IMR-90 (cell line): ENCODE measurements around the gene TPMT. TPM values are rescaled to one million over a fixed set of nuclear protein-coding genes. Genes with fewer than 3 reads are reported as not detected.

ENCODE experiments used
- ATAC-seq: fragments of 200-7000 bp; cut with Tn5 transposase; 2 replicates; pipeline ENCODE4 v1.9.1; 2020; ENCODE audit warnings: low read depth, mild to moderate bottlenecking, moderate library complexity
- BruUV-seq: library from RNA; stranded (reverse); fragments of 400-500 nt; replicated peaks from 2 replicates; lab custom pipeline; 2021; lab: Mats Ljungman, UMichigan
- CTCF ChIA-PET: fragments of 300-600 bp; formaldehyde crosslinking; extraction: SDS; loops from one replicate; lab custom pipeline; 2021; ENCODE audit warnings: antibody characterized with exemption; lab: Yijun Ruan, JAX
- POLR2A ChIA-PET: fragments of 300-600 bp; sonication (Branson Sonifier 250); formaldehyde crosslinking; loops from one replicate; lab custom pipeline; 2022; ENCODE audit warnings: antibody characterized with exemption; ENCODE audit not compliant: unreplicated experiment; lab: Charles Lee
- DNase-seq: peaks from one replicate; pipeline ENCODE4 v3.0.0; 2013
- H2AFZ ChIP-seq: replicated peaks from 2 replicates; pipeline ENCODE3; 2013; ENCODE audit warnings: low read length, mild to moderate bottlenecking; ENCODE audit not compliant: poor library complexity
- H2AK5ac ChIP-seq: 2 replicates; pipeline ENCODE4 v1.6.1; 2013; ENCODE audit warnings: low read depth, low read length, inconsistent platforms
- H2AK9ac ChIP-seq: replicated peaks from 2 replicates; pipeline ENCODE3; 2013; ENCODE audit warnings: mild to moderate bottlenecking, low read depth, low read length, moderate library complexity; ENCODE audit not compliant: poor library complexity
- H2BK120ac ChIP-seq: 2 replicates; pipeline ENCODE4 v1.6.1; 2013; ENCODE audit warnings: low read depth, low read length, inconsistent platforms
- H2BK15ac ChIP-seq: 3 replicates; pipeline ENCODE4 v1.6.1; 2013; ENCODE audit warnings: low read depth, low read length, inconsistent platforms
- H2BK20ac ChIP-seq: 2 replicates; pipeline ENCODE4 v1.6.1; 2013; ENCODE audit warnings: low read depth, mild to moderate bottlenecking, inconsistent platforms, low read length, moderate library complexity
- H2BK5ac ChIP-seq: 2 replicates; pipeline ENCODE4 v1.6.1; 2013; ENCODE audit warnings: mild to moderate bottlenecking, low read depth, low read length, inconsistent platforms; ENCODE audit not compliant: poor library complexity, severe bottlenecking
- H3K14ac ChIP-seq: replicated peaks from 2 replicates; pipeline ENCODE4 v1.6.1; 2013; ENCODE audit warnings: low read depth, low read length, inconsistent platforms
- H3K18ac ChIP-seq: 2 replicates; pipeline ENCODE4 v1.6.1; 2013; ENCODE audit warnings: low read depth, low read length, control low read depth
- H3K23ac ChIP-seq: 2 replicates; pipeline ENCODE4 v1.6.1; 2013; ENCODE audit warnings: low read depth, low read length, inconsistent platforms
- H3K27ac ChIP-seq: 2 replicates; pipeline ENCODE4 v1.5.1; 2013; ENCODE audit warnings: mild to moderate bottlenecking, control low read depth, low read length; ENCODE audit not compliant: insufficient read depth
- H3K27me3 ChIP-seq: 2 replicates; pipeline ENCODE4 v1.6.1; 2013; ENCODE audit warnings: low read length; ENCODE audit not compliant: control insufficient read depth, insufficient read depth
- H3K36me3 ChIP-seq: 2 replicates; pipeline ENCODE4 v1.6.1; 2013; ENCODE audit warnings: low read length, mixed read lengths; ENCODE audit not compliant: control insufficient read depth, insufficient read depth
- H3K4ac ChIP-seq: 2 replicates; pipeline ENCODE4 v1.6.1; 2013; ENCODE audit warnings: low read depth, low read length, inconsistent platforms
- H3K4me1 ChIP-seq: 2 replicates; pipeline ENCODE4 v1.6.1; 2013; ENCODE audit warnings: low read length, mixed read lengths; ENCODE audit not compliant: control insufficient read depth, insufficient read depth
- H3K4me2 ChIP-seq: 2 replicates; pipeline ENCODE4 v1.6.1; 2013; ENCODE audit warnings: low read depth, mild to moderate bottlenecking, control low read depth, low read length, moderate library complexity
- H3K4me3 ChIP-seq: 2 replicates; pipeline ENCODE4 v1.5.1; 2013; ENCODE audit warnings: low read depth, mild to moderate bottlenecking, control low read depth, low read length, moderate library complexity; ENCODE audit not compliant: insufficient read depth
- H3K56ac ChIP-seq: 2 replicates; pipeline ENCODE4 v1.6.1; 2013; ENCODE audit warnings: low read length, inconsistent platforms; ENCODE audit not compliant: insufficient read depth; ENCODE audit errors: extremely low read depth
- H3K79me1 ChIP-seq, 2 experiments: 2 replicates each; pipeline ENCODE4 v1.6.1; 2013; ENCODE audit warnings: low read length in 2 of 2, inconsistent platforms in 1 of 2, low read depth in 1 of 2
- H3K9ac ChIP-seq: 2 replicates; pipeline ENCODE4 v1.6.1; 2013; ENCODE audit warnings: low read depth, low read length, control low read depth
- H3K9me1 ChIP-seq: 2 replicates; pipeline ENCODE4 v1.6.1; 2013; ENCODE audit warnings: low read length, inconsistent platforms; ENCODE audit not compliant: insufficient read depth
- H3K9me3 ChIP-seq: 2 replicates; pipeline ENCODE4 v1.6.1; 2013; ENCODE audit warnings: low read length; ENCODE audit not compliant: control insufficient read depth, insufficient read depth
- H4K20me1 ChIP-seq: 2 replicates; pipeline ENCODE4 v1.6.1; 2013; ENCODE audit warnings: low read length, inconsistent platforms; ENCODE audit not compliant: insufficient read depth
- H4K5ac ChIP-seq: 2 replicates; pipeline ENCODE4 v1.6.1; 2013; ENCODE audit warnings: mild to moderate bottlenecking, low read depth, low read length, control low read depth
- H4K8ac ChIP-seq, 2 experiments: 2 replicates each; pipeline ENCODE4 v1.6.1; 2013; ENCODE audit warnings: low read depth in 2 of 2, low read length in 2 of 2, control low read depth in 1 of 2, inconsistent platforms in 1 of 2
- H4K91ac ChIP-seq: 2 replicates; pipeline ENCODE4 v1.6.1; 2013; ENCODE audit warnings: low read depth, low read length, inconsistent platforms; ENCODE audit not compliant: insufficient read depth
- MAFK ChIP-seq: IDR thresholded peaks from 2 replicates; pipeline ENCODE4 v1.6.1; 2012; ENCODE audit warnings: low read depth, low read length, improper control_type of control experiment
- RAD21 ChIP-seq: IDR thresholded peaks from 2 replicates; pipeline ENCODE4 v1.6.1; 2012; ENCODE audit warnings: low read length, improper control_type of control experiment
- WGBS, 2 experiments: methylation state at CpG; one replicate each; pipeline versions ENCODE4 v1.1.5 to v1.1.7; 2013; ENCODE audit warnings: missing lambda C conversion rate in 2 of 2; ENCODE audit not compliant: insufficient read length in 1 of 2; ENCODE audit errors: extremely low coverage in 2 of 2; 5-methylcytosine and 5-hydroxymethylcytosine counted together
- dilution Hi-C: fragments of 300-500 bp; cut with HindIII; formaldehyde crosslinking; loops from one replicate; pipeline ENCODE4 v1.14.3; 2018; ENCODE audit warnings: low sequenced_read_pairs; ENCODE audit not compliant: unreplicated experiment
- in situ Hi-C: fragments of 300-500 bp; cut with MboI; formaldehyde crosslinking; loops from 3 replicates; pipeline ENCODE4 v1.14.3; 2019; ENCODE audit warnings: low sequenced_read_pairs, inconsistent platforms, mixed read lengths
- intact Hi-C: fragments of 100-400 bp; cut with micrococcal nuclease; formaldehyde crosslinking; loops from 2 replicates; pipeline ENCODE4 v1.10.0; 2022
- polyA plus RNA-seq, 3 experiments: library from polyadenylated mRNA; depleted of rRNA; stranded (reverse); fragments of >200 nt; gene quantifications; 2 replicates each; pipeline ENCODE4 v1.2.3, GENCODE V29; 2012; ENCODE audit warnings: low replicate concordance in 1 of 3
- total RNA-seq: library from RNA; depleted of rRNA; stranded (reverse); fragments of >200 nt; gene quantifications from 2 replicates; pipeline ENCODE4 v1.2.3, GENCODE V29; 2012

The TPMT gene
- total and polyA plus RNA-seq, 2 of the 4 experiments (the other 2 are of a cell fraction): 10.8 to 14.1 TPM

DNA sequence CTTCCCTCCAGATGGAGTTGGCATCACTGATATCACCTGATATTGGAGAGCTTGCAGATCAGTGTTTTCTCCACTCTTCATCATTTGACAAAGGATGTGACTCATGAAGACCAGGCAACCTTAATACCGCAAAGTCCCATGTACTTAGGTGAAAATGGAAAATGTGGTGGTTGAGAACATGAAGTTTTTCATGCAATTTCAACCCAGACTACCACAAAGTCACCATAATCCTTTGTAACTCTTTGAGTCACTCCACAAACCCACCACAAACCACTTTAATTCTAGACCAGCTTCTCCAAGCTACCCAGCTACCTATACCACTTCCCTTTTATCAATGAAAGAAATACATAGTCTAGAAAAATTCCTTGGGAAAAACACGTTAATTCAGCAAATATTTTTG lies 39.5 kb downstream of the TPMT start:
- H3K79me1 ChIP-seq: no peaks in the 10 kb centered on the region
- no peaks in the 10 kb centered on the region for H3K4me1 ChIP-seq
- H3K23ac ChIP-seq: no peak overlapping the region
- no peak for DNase-seq
- intact Hi-C loops: no loop called here
- TF ChIP-seq RAD21 (no peak), MAFK (no peak)
- no peak overlapping the region for H4K5ac ChIP-seq
- no TSS peak for BruUV-seq
- H2AK9ac ChIP-seq: no peak overlapping the region
- no CpG with 5 or more reads among the region's 2 CpGs for WGBS, 2 experiments
- no peak overlapping the region for H3K27ac ChIP-seq
- no peak overlapping the region for H3K18ac ChIP-seq
- H2BK15ac ChIP-seq: no peak overlapping the region
- H3K14ac ChIP-seq: no peak overlapping the region
- dilution Hi-C loops: no loop called here
- no peak overlapping the region for H2AFZ ChIP-seq
- no peak overlapping the region for H2BK20ac ChIP-seq
- no peaks in the 10 kb centered on the region for H3K9me3 ChIP-seq
- H2AK5ac ChIP-seq: no peak overlapping the region
- no peak overlapping the region for H3K56ac ChIP-seq
- H3K9ac ChIP-seq: no peak overlapping the region
- H3K27me3 ChIP-seq: no peaks in the 10 kb centered on the region
- ATAC-seq: no peak
- ChIA-PET CTCF (interaction anchor here (0.6 kb wide), 1 partner anchor 29 kb away, joined by 3 read pairs; no protein-coding TSS in a partner anchor), POLR2A (no interaction called here)
- no peaks in the 10 kb centered on the region for H3K9me1 ChIP-seq
- in situ Hi-C loops: no loop called here
- H3K4me2 ChIP-seq: no peak overlapping the region
- no peak overlapping the region for H2BK5ac ChIP-seq
- no peaks in the 10 kb centered on the region for H4K20me1 ChIP-seq
- H4K8ac ChIP-seq: no peak overlapping the region
- H2BK120ac ChIP-seq: no peak overlapping the region
- no peak overlapping the region for H4K91ac ChIP-seq
- H3K36me3 ChIP-seq: no peaks in the 10 kb centered on the region
- H3K4ac ChIP-seq: no peak overlapping the region
- no peak overlapping the region for H3K4me3 ChIP-seq
